SU-DHL-6 (cell line): ENCODE measurements around the gene ITGA1.

Experiments used
- H2AFZ ChIP-seq: fragments of 200-600 bp; sonication (generic); 2 replicates; pipeline ENCODE4 v1.6.1; 2014; ENCODE audit warnings: low read depth, mild to moderate bottlenecking, moderate library complexity, mixed read lengths, antibody characterized with exemption, low read length; ENCODE audit not compliant: severe bottlenecking
- H3F3A ChIP-seq: fragments of 200-600 bp; shearing (Covaris generic); 2 replicates; pipeline ENCODE4 v1.6.0; 2016; ENCODE audit warnings: antibody characterized with exemption, mild to moderate bottlenecking; ENCODE audit not compliant: insufficient read depth
- H3K27ac ChIP-seq: fragments of 200-600 bp; sonication (generic); 2 replicates; pipeline ENCODE4 v1.5.1; 2016; ENCODE audit warnings: low read depth, mild to moderate bottlenecking, low read length, moderate library complexity, mixed read lengths
- H3K27me3 ChIP-seq: fragments of 200-600 bp; sonication (generic), shearing (Covaris generic); 2 replicates; pipeline ENCODE4 v1.6.0; 2014; ENCODE audit warnings: mild to moderate bottlenecking, low read length
- H3K36me3 ChIP-seq: fragments of 200-600 bp; sonication (generic); 2 replicates; pipeline ENCODE4 v1.6.1; 2014; ENCODE audit warnings: mild to moderate bottlenecking, low read length, mixed read lengths
- H3K4me2 ChIP-seq: fragments of 300-600, 200-600 bp; shearing (Covaris generic), sonication (generic); 2 replicates; pipeline ENCODE4 v1.6.0; 2014; ENCODE audit warnings: low read length, low read depth, mild to moderate bottlenecking; ENCODE audit not compliant: poor library complexity, severe bottlenecking
- H3K4me3 ChIP-seq: fragments of 200-600 bp; sonication (generic); 2 replicates; pipeline ENCODE4 v1.5.1; 2014; ENCODE audit warnings: antibody characterized with exemption, low read length, mild to moderate bottlenecking, mixed read lengths; ENCODE audit not compliant: insufficient read depth, poor library complexity, severe bottlenecking
- H3K79me2 ChIP-seq: fragments of 200-600 bp; sonication (generic); 2 replicates; pipeline ENCODE4 v1.6.1; 2014; ENCODE audit warnings: mild to moderate bottlenecking, low read length, moderate library complexity; ENCODE audit not compliant: insufficient read depth
- H3K9ac ChIP-seq: fragments of 200-600 bp; sonication (generic); 2 replicates; pipeline ENCODE4 v1.7.0; 2014; ENCODE audit warnings: mild to moderate bottlenecking, low read length
- H3K9me2 ChIP-seq: fragments of 200-600 bp; sonication (generic); replicated peaks from 2 replicates; pipeline ENCODE4 v1.6.1; 2014; ENCODE audit warnings: low read length; ENCODE audit not compliant: insufficient read depth
- H3K9me3 ChIP-seq: fragments of 200-600 bp; sonication (generic); 2 replicates; pipeline ENCODE4 v1.6.1; 2014; ENCODE audit warnings: low read length, mixed read lengths; ENCODE audit not compliant: insufficient read depth
- H4K20me1 ChIP-seq: fragments of 200-600 bp; sonication (generic); 2 replicates; pipeline ENCODE4 v1.6.1; 2014; ENCODE audit warnings: low read depth, mild to moderate bottlenecking, antibody characterized with exemption, low read length, moderate library complexity, mixed read lengths
- EZH2phosphoT487 ChIP-seq: fragments of 200-600 bp; sonication (generic), shearing (Covaris generic); conservative IDR thresholded peaks from 2 replicates; pipeline ENCODE4 v1.6.1; 2018; ENCODE audit warnings: mild to moderate bottlenecking, antibody characterized with exemption, low read length, moderate library complexity, mixed read lengths
- TF ChIP-seq, protein P1 (sequence below): fragments of 200-600 bp; sonication (generic); IDR thresholded peaks from one replicate; pipeline ENCODE4 v1.5.1; 2017; ENCODE audit warnings: antibody characterized with exemption, mild to moderate bottlenecking, low read length, moderate library complexity; ENCODE audit not compliant: insufficient read depth, poor library complexity, severe bottlenecking

ITGA1 gene

DNA sequence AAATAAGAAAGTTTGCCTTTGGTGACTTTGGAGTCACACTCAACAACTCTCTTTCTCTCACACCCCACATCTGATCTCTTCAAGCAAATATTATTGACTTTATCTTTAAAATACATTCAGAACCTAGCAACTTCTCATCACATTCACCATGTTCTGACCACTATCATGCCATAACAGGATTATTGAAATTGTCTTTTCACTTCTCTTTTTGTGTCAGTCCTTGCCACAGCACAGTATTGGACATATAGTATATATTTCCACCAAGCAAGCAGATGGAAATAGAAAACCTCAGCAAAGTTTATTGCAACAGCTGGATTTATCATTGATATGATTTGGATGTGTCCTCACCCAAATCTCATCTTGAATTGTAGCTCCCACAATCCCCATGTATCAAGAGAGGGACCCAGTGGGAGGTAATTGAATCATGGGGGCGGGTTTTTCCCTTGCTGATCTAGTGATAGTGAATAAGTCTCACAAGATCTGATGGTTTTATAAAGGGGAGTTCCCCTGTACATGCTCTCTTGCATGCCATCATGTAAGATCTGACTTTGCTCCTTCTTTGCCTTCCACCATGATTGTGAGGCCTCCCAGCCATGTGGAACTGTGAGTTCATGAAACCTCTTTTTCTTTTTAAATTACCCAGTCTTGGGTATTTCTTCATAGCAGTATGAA, 26.9 kb upstream of the ITGA1 start:
- H4K20me1 ChIP-seq: no peaks in the 10 kb centered on the region
- no peak overlapping the region for H3K27ac ChIP-seq
- H3K79me2 ChIP-seq: no peaks in the 10 kb centered on the region
- no peaks in the 10 kb centered on the region for H3K9me2 ChIP-seq
- no peaks in the 10 kb centered on the region for H3F3A ChIP-seq
- H3K4me2 ChIP-seq: no peak overlapping the region
- H3K36me3 ChIP-seq: peaks cover 2% of the 10 kb centered on the region; the same call in 1 of the 2 replicates
- H3K27me3 ChIP-seq: no peaks in the 10 kb centered on the region
- H2AFZ ChIP-seq: no peak overlapping the region
- TF ChIP-seq, protein P1, sequence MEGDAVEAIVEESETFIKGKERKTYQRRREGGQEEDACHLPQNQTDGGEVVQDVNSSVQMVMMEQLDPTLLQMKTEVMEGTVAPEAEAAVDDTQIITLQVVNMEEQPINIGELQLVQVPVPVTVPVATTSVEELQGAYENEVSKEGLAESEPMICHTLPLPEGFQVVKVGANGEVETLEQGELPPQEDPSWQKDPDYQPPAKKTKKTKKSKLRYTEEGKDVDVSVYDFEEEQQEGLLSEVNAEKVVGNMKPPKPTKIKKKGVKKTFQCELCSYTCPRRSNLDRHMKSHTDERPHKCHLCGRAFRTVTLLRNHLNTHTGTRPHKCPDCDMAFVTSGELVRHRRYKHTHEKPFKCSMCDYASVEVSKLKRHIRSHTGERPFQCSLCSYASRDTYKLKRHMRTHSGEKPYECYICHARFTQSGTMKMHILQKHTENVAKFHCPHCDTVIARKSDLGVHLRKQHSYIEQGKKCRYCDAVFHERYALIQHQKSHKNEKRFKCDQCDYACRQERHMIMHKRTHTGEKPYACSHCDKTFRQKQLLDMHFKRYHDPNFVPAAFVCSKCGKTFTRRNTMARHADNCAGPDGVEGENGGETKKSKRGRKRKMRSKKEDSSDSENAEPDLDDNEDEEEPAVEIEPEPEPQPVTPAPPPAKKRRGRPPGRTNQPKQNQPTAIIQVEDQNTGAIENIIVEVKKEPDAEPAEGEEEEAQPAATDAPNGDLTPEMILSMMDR: no peak
- no peak for TF ChIP-seq EZH2phosphoT487
- no peak overlapping the region for H3K9ac ChIP-seq
- H3K4me3 ChIP-seq: no peak overlapping the region
- H3K9me3 ChIP-seq: no peaks in the 10 kb centered on the region

DNA sequence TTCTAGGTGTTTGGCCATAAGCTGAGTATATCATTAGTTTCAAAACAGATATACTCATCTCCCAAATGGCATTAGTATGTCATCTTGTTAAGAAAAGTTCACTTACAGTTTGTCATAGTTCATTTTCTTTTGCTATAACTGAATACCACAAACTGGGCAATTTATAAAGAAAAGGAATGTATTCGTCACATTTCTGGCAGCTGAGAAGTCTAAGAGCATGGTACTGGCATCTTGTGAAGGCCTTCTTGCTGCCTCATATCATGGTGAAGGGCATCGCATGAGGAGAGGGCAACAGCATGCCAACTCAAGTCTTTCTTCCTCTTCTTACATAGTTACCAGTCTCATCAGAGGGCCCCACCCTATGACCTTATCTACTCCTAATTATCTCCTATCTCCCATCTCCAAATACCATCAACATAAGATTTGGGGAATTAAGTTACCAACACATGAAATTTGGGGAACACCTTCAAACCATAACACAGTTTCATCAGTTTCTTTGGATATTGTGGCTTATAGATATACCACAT, 20.4 kb upstream of the ITGA1 start:
- Histone ChIP-seq H3K27me3 (no peaks in the 10 kb centered on the region), H3K27ac (no peak overlapping the region), H3K79me2 (no peaks in the 10 kb centered on the region), H3K9me3 (no peaks in the 10 kb centered on the region), H3F3A (no peaks in the 10 kb centered on the region), H3K9ac (no peak overlapping the region), H2AFZ (no peak overlapping the region), H3K9me2 (no peaks in the 10 kb centered on the region), H4K20me1 (no peaks in the 10 kb centered on the region), H3K36me3 (peaks cover 2% of the 10 kb centered on the region; the same call in 1 of the 2 replicates), H3K4me2 (no peak overlapping the region), H3K4me3 (no peak overlapping the region)
- TF ChIP-seq EZH2phosphoT487: no peak
- TF ChIP-seq, protein P1: no peak

DNA sequence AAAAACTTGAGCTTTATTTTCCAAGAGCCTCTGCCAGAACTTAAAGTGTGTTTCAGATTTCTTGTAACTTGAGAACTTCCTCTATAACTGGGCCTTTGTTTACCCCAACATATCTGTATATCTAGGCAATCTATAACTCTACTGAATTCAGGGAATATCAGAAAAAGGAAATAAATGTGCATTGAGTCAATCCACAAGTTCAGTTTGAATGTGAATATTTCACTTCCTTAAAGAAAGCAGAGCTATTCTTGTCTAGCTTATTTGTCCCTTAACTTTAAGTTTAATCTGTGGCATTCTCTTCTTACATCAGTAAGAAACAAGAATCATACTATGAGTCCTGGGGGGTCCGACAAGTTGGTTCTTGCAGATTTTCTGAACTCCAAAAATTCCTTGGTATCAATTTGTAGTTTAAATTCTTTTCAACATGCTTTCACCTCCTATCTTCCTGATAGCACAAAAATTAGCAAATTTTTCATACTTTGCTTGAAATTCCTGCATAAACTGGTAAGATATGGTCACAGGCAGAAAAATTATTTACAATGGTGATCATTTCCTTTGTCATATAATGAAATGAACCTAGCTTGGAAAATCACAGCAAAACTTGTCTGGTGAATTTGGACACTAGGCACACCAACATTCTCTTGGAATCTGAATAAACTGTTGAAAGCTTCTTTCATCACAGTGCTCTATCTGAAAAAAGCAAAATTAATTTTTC, 19.8 kb upstream of the ITGA1 start:
- Histone ChIP-seq H3K4me3 (no peak overlapping the region), H3K9ac (no peak overlapping the region), H3K4me2 (no peak overlapping the region), H4K20me1 (no peaks in the 10 kb centered on the region), H3K27ac (no peak overlapping the region), H3K9me2 (no peaks in the 10 kb centered on the region), H3K79me2 (no peaks in the 10 kb centered on the region), H2AFZ (no peak overlapping the region), H3K27me3 (no peaks in the 10 kb centered on the region), H3K9me3 (no peaks in the 10 kb centered on the region), H3F3A (no peaks in the 10 kb centered on the region), H3K36me3 (peaks cover 2% of the 10 kb centered on the region; the same call in 1 of the 2 replicates)
- TF ChIP-seq, protein P1: no peak
- no peak for TF ChIP-seq EZH2phosphoT487
